ENCODE measurements around the gene STK10. TPM values are rescaled to one million over a fixed set of nuclear protein-coding genes. Genes with fewer than 3 reads are reported as not detected.

The STK10 gene
- polyA plus RNA-seq, 4 donors = 15.3 to 19.1 (median 16.1) TPM

DNA sequence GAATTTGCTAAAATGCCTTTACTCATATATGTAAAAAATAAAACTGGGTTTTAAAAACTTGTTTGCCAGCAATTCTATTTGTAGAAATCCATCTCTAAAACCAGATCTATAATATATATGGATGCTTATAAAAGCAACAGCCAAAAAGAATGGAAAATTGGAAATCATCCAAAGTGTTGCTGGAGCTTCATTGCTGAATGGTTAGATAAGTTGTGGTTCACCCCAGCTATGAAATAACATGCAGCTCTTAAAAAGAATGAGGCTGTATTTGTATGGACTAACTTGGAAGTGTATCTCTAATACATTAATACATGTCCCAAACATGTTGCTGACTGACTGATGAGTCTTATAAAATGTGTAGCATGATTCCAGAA lies 76.2 kb downstream of the STK10 start:
- DNase-seq (ENCODE audit: low read depth in 4 of 4, low spot score in 3 of 4) = no peak

GRCh38 chr5:172110921-172111851 lies 76.8 kb downstream of the STK10 start:
- DNase-seq (ENCODE audit: low read depth in 4 of 4, low spot score in 3 of 4) = no peak

DNA sequence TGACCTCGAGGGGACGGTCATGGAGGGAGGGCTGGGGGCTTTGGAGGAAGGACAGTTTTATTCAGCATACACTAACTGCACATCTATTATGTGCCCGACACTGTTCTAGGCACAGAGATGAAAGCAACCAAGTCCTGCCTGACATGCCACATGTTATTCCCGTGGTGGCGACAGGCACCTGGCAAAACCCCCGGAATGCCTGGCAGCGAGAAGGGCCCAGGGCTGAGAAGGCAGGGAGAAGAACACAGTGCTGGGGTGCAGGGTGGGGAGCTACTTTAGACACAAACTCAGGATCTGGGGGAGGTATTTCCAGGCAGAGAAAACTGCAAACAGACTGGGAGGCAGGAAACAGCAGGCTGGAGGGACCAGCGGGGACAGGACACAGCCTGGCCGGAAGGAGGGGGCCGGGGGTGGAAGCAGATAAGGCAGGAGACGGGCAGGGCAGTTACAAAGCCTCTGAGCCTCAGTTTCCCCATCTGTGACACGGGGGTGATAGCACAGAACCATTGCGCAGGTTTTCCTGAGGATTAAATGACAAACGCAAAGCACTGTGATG lies 77.7 kb downstream of the STK10 start:
- no peak for DNase-seq (ENCODE audit: low read depth in 4 of 4, low spot score in 3 of 4)

DNA sequence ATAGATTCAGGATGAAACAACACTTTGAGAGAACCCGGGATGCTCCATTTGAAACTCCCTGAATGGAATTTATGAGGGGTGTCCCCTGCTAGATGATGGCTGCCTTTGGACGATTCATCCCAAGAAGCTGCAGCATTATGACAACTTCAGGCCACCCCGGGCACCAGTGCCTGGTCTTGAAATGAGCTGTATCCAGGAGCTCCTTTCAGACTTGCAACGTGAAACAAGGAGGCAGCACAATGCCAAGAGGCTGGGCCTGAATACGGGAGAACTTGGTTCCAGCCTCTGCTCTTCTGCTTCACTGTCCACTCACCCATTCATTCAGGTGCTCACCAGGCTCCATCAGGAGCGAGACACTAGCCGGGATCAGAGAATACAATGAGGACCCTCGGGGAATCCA lies 78.3 kb downstream of the STK10 start:
- DNase-seq (ENCODE audit: low read depth in 4 of 4, low spot score in 3 of 4) = no peak

DNA sequence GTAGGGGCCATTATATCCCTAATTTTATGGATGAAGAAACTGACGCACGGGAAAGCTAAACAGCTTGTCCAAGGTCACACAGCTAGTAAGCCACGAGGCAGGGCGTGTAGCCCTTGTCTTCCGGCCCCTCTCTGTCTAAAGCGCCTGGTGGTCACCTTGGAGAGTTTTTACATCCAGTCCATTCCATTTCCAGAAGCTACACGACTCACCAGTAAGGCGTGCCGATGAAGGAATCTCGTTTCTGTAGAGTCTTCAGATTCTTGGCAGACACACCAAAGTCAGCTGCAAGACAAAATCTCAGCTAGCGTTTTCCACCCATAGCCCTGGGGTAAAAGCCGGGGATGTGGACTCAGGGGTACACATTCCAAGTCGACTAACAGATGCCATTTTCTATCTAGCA lies 80.5 kb downstream of the STK10 start:
- no peak for DNase-seq (ENCODE audit: low read depth in 4 of 4, low spot score in 3 of 4)

GRCh38 chr5:172106511-172107356 lies 81.3 kb downstream of the STK10 start:
- peak in 1 of 4 donors; percentile 61 for DNase-seq (ENCODE audit: low read depth in 4 of 4, low spot score in 3 of 4)

DNA sequence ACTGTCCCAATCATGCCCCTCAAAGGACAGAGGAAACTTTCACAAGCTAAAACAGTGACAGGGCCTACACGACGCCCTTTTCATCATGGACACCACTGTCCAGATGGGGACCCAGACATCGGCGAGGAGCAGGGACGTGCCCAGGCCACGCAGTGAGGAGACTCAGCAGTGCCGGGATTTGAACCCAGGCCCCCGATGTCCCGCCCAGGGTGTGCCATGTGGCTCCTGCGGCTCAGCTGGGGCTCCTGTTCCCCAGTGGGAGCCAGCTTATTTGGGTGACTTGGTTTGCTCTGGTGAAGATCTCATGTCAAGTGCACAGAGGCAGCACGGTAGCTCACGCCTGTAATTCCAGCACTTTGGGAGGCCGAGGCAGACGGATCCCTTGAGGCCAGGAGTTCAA lies 82.2 kb downstream of the STK10 start:
- DNase-seq (ENCODE audit: low read depth in 4 of 4, low spot score in 3 of 4) = no peak

DNA sequence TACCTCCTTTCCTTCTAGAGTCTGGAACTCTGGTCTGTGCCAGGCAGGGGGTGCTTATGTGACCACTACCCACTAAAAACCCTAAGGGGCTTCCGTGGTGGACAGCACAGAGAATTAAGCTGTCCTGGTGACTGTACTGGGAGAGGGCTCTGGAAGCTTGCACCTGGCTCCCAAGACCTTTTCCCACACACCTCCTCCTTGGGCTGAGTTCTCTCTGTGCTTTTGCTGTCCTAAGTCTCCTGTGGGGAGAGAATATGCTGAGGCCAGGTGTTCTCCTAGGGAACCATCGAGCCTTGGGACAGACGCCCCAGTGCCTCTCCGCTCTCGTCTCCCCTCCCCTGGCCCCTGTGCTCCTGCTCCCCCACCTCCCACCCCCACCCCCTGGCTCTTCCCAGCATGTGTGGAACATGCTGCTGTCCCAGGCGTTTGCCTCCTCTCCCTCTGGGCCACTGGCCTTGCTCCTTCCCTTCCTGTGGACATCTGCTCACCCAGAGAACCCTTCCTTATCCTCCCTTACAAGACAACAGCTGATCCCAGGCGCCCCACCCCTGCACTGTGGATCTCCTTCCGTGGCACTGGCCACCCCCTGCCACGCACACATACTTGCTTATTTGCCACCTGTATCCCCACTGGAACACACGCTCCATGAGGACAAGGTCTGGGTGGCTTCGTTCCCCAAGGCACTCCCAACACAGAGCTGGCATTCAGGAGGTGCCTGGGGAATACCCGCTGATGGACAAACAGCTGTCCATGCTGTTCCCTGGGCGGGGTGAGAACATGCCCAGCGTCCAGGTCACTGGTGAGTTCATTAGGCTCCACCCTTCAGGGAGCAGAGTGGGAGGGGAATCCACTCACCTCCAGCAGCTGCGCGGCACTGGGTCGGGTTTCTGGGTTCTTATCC lies 83.0 kb downstream of the STK10 start:
- DNase-seq (ENCODE audit: low read depth in 4 of 4, low spot score in 3 of 4) = no peak

- no peak for DNase-seq (ENCODE audit: low read depth in 4 of 4, low spot score in 3 of 4)
Measured at GRCh38 chr5:172104021-172104420, 84.0 kb downstream of the STK10 start.

DNA sequence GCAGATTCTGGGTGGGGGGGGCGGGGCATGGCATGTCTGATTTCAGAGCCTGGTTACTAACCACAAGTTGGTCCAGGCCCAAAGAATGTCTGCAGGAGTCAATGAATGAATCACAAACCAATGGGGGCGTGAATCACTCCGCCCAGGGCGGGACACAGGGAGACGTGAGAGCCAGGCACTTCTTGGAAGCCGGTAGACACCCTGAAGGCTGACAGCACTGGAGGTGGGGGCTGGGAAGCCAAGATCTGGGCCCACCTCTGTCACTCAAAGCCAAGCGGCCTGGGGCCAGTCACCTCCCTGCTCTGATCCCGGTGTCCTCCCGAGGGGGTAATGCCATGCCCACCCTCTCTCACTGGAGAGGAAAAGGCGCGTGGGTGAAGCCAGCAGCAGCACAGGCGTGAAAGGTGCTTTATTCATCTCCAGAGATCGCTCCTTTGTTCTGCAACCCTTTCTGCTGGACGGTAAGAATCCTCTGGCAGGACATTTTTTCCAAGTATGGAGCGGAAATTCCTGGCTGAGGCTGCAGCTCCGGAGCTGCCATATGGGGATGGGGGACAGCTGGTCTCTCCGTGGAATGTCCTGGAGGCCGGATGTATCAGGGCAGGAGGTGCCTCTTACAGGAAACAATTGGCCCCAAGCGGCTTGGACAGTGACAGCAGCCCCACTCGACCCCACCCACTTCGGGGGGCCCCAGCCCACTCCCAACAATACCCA lies 85.0 kb downstream of the STK10 start:
- DNase-seq (ENCODE audit: low read depth in 4 of 4, low spot score in 3 of 4) = peak in 2 of 4 donors; percentile 54 to 67

DNA sequence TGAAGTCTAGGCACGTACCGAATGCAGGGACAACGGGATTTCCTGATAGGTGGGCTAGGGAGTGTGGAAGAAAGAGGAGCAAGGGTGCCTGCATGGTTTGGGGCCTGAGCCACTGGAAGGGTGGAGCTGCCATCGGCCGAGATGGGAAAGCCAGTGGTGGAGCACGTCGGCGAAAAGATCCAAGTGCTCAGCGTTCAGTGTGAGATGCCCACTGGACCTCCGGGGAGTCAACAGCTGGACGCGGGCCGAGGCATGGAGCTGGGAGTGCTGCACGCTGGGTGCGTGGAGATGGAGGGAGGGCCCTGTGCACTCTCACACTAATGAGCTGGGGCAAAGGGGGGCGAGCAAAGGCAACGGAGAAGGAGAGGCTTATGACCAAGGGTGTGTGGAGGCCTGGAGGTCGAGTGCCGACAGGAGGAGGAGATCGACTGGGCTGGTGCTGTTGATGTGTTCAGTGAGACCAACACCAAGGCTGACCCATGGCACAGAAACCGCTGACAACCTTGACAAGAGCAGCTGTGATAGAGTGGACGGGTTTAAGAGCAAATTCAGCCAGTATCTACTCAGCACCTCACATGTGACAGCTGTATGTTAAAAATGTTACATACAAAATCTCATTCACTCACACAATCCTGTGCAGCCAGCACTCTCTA lies 85.7 kb downstream of the STK10 start:
- DNase-seq (ENCODE audit: low read depth in 4 of 4, low spot score in 3 of 4) = no peak

- no peak for DNase-seq (ENCODE audit: low read depth in 4 of 4, low spot score in 3 of 4)
Measured at GRCh38 chr5:172101547-172102217, 86.3 kb downstream of the STK10 start.

- no peak for DNase-seq (ENCODE audit: low read depth in 4 of 4, low spot score in 3 of 4)
Measured at GRCh38 chr5:172098883-172099282, 89.1 kb downstream of the STK10 start.

DNA sequence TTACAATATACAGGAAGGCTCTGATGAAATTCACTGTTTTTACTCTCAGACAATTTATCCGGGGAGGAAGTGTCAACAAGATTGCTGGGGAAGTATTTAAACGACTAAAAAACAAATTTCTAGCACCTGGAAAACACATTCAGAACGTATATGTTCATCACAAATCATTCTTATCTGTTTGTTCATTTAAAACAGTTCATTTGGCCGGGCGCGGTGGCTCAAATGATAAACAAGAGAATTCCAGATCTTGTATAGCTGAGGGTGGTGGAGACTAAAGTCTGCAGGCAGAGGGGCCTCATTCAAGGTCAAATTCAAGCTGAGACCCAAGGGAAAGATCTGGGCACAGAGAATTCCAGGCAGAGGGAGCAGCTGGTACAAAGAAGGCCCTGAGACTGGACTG lies 90.0 kb downstream of the STK10 start:
- no peak for DNase-seq (ENCODE audit: low read depth in 4 of 4, low spot score in 3 of 4)

- DNase-seq (ENCODE audit: low read depth in 4 of 4, low spot score in 3 of 4) = no peak
Measured at GRCh38 chr5:172097356-172097755, 90.7 kb downstream of the STK10 start.

GRCh38 chr5:172096207-172096940 lies 91.7 kb downstream of the STK10 start:
- DNase-seq (ENCODE audit: low read depth in 4 of 4, low spot score in 3 of 4) = no peak

DNA sequence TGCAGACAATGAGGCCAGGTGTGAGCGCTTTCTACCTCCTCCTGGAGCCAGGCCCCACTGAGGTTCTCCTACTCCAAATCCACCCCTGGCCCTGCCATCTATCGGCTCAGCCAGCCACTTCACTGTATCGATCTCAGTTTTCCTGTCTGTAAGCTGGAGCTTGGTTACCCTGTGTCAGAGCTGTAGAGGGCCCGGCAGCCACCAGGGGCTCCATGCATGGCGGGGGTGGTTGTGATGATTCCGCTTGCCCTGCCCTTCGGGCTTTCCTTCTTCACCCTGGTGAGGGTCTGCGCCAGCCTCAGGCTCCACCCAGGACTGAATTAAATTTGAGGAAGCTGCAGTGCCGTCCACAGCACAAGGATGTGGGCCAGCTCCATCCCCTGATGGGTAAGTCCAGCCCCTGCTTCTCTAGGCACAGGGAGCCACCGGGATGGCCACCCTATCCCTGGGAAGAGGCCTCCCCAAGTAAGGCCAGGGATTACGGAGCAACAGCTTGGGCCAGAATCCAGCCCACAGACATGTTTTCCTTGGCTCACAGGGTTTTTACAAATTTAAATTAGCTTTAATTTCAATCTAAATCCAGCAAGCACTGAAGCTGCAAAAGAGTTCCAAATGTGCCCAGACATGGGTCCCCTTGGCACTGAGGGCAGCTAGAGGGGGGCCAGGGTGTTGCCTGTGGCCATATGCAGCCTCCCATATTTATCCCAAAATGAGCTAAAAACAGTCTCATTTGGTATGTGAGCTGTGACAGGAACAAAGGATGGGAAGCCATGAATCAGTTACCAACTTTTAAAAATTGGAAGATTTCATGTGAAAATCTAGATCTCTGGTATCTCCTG lies 92.4 kb downstream of the STK10 start:
- no peak for DNase-seq (ENCODE audit: low read depth in 4 of 4, low spot score in 3 of 4)

Measured in right renal pelvis (tissue), 4 donors.